GM21515 (cell line): ENCODE data around the gene ASB7.

Experiments
- ATAC-seq: cut with Tn5 transposase; IDR thresholded peaks from one replicate; pipeline ENCODE4 v1.9.1; 2021; ENCODE audit not compliant: unreplicated experiment

Gene ASB7

DNA sequence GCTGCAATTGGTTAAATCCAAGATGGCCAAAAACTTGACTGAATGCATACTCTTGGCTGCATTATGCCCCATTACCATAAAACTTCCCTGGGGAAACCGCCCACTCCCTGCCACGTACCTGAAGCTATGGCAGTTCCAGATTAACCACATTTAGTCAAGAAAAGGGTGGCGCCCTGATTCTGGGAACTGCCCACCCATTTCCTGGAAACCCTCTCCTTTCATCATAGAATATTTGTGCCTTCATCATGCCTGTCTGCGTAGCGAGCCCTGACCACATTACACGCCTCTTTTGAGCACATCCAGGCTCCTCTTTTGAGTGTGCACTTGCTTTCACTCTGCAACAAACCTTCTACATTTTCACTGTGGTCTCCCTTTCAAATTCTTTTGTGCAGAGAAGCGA is 5.6 kb upstream of the ASB7 start:
- peak; percentile 69 for ATAC-seq

DNA sequence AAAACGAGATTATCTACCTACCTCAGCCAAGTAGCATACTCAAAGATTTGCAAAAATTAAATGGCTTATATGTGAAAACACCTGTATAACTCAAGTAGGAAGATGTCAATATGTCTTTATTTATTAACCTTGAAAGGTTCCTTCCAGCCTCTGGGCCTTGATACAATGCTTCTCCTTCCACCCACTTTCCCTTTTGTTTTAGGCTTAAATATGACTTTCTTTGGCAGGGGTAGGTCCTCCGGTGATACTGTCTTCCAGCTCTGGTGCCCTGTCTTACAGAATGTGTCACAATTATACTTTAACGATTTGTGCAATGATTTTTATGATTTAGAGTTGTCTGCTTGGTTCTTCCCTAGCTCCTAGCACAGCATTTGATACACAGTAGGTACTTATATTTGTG is 4.5 kb upstream of the ASB7 start:
- no peak for ATAC-seq

DNA sequence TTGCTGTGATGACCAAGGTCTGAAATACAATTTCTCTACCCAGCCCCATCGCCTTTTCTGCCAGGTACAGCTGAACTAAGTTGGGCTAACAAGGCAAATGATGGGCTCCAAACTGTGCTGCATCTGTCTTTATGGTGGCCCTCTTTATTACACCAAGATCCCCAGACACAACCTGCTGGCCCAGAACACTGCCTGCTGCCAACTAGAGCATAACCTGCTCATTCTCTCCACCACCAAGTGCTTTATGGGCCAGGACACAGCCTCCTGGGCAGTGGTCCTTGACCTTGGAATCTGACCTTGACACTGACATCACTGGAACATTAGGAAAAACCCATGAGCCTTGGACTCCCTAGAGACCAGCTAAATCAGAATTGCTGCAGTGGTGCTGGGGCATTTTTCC is 3.7 kb upstream of the ASB7 start:
- no peak for ATAC-seq

DNA sequence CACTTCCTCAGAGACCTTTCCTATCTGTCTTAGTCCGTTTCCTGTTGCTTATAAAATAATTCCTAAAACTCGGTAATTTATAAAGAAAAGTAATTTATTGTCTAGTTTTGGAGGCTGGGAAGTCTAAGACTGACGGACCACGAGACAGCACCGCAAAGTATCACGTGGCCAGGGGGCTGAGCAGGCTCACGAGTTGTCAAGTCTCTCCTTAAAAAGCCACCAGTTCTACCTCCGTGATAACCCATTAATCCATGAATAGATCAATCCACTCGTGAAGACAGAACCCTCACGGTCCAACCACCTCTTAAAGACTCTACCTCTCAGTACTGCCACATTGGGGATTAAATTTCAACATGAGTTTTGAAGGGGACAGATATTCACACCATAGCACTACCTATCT is 1.2 kb upstream of the ASB7 start:
- ATAC-seq = no peak

DNA sequence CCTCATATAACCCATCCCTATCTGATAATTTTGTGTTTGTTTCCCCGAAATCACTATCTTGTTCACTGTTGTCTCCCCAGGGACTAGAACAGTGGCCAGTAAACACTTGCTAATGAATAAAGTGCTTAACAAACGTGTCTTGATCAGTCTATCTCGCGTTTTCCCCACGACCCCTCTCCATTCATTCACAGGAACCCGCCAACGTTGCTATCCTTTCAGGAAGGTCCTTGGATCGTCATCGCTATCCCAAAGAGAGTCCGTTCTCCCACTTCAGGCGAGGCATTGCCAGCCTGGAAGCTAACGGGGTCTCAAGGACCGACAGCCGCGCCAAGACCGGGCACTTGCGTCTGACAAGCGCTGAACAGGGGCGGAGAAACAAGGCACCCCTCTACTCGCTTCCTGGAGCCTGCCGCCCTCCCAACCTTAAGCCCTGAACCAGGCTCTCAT is 749 bp upstream of the ASB7 start:
- ATAC-seq = peak; percentile 14

DNA sequence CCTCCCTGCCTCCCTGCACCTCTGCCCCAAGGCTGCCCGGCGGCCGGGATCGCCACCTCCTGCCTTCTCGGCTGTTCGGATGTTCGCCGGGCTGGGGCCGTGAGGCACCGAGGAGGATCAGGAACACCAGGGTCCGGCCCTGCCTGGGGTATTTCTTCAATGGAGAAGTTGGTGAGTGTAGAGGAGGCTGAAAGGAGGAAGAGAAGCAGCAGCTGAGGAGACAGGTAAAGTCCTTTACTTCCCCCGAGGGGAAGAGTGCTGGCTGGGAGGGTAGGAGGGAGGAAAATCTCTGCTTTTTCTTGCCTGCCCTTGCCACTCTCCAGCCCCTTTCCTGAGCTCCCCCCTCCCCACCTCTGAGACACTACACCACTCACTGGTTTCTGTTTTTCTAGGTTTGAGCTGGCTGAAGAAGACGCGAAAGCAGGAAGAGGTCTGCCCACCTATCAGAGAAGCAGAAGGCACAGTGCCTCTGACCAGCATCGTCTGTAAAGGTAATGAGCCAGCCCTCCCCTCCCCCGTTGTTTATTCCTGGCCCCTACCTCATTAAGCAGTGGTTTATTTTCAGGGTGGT is 519 bp downstream of the ASB7 start:
- peak; percentile 48 for ATAC-seq

DNA sequence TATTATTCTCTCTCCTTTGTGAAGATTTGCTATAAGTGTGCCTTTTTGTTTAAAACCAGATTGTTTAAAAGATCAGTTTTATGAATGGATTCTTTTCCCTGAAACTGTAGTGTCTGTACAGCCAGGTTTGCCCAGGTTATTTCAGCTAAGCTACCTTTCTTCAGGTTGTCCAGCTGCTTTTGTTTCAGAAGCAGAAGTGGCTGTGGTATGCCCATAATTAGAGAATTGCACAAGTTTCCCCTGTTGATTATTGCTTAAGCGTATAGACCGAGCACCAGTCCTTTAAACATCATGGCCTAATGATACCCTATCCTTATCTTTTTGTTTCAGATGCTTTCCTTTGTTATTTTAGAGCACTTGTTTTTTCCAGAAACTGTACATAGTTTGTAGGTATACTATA is 10.2 kb downstream of the ASB7 start:
- no peak for ATAC-seq

DNA sequence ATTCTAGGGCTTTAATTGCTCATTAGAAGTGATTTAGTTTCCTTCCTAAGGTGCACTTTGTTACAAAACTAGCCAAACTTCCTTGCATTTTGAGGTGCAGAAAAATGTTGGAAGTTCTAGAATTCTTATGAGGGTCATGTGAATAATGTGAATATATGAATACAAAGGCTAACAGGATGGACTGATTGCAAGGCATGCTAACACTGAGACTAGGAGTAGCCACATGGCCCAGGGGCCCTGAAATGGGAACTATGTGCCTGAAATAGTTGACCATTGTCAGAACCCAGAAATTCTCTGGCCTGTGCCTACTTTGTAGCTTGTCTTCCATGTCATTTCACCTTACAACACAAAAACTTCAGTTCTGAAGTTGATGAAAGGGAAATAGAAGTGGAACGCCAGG is 10.8 kb downstream of the ASB7 start:
- no peak for ATAC-seq

DNA sequence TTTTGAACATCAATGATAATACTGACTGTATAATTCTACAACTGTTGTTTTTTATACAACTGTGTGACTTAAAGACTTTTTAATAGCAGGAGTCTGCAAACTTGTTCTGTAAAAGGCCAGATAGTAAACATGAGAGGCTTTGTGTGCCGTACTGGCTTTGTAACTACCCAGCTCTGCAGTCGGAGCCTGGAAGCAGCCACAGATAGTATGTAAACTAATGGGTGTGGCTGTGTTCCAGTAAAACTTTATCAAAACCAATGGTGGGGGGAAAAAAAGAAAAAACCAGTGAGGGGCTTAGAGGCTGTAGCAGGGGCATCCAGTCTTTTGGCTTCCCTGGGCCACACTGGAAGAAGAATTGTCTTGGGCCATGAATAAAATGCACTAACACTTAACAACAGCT is 11.9 kb downstream of the ASB7 start:
- ATAC-seq = no peak

DNA sequence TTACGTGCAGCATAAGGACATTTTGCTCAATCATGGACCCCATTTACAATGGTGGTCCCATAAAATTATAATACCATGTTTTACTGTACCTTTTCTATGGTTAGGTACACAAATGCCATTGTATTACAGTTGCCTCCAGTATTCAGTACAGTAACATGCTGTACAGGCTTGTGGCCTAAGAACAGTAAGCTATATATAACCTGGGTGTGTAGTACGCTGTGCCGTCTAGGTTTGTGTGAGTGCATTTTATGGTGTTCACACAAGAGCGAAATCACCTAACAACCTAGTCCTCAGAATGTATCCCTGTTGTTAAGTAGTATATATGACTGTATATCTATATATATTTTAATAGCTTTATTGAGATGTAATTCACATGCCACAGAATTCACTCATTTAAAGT is 12.5 kb downstream of the ASB7 start:
- ATAC-seq = no peak

DNA sequence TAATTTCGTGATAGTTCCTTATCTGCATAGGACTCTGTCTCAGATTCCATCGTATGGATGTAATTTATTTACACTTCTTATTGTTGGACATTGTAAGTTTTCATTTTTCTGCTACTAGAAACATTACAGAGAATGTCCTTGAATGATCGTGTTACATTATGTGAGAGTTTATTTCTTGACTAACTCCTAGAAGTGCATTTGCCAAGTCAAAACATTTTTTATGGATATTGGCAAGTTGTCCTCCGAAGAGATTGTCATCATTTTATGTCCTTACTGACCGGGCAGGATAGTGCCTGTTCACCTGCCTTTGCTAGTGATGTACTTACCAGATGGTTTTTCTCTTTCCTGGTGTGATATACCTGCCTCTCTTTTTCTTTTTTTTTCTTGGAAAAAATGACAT is 13.4 kb downstream of the ASB7 start:
- ATAC-seq = no peak

DNA sequence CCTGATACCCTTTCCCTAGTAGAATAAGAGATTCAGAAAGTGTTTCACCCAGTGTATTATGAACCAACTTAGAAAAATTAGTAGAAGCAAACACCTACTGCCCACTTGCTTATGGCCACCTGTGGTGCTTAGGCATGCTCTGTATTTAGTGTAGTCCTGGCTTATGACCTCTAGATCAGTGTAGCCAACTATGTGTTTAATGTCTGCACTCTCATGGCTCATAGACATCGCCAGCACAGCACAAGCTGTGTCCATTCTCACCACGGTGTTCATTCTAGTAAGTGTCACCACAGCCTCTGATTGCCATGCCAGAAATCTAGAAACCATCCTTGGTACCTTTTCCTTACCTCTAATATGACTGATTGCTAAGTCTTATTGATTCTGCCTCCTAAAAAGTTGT is 14.3 kb downstream of the ASB7 start:
- no peak for ATAC-seq

DNA sequence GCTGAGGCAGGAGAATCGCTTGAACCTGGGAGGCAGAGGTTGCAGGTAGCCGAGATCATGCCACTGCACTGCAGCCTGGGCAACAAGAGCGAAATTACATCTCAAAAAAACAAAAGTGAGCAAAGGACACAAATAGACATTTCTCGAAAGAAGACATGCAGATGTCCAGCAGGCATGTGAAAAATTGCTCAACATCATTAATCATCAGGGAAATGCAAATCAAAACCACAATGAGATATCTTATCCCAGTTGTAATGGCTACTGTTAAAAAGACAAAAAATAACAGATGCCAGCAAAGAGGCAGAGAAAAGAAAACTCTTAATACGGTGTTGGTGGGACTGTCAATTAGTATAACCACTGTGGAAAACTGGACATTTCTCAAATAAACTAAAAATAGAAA is 20.9 kb downstream of the ASB7 start:
- no peak for ATAC-seq

DNA sequence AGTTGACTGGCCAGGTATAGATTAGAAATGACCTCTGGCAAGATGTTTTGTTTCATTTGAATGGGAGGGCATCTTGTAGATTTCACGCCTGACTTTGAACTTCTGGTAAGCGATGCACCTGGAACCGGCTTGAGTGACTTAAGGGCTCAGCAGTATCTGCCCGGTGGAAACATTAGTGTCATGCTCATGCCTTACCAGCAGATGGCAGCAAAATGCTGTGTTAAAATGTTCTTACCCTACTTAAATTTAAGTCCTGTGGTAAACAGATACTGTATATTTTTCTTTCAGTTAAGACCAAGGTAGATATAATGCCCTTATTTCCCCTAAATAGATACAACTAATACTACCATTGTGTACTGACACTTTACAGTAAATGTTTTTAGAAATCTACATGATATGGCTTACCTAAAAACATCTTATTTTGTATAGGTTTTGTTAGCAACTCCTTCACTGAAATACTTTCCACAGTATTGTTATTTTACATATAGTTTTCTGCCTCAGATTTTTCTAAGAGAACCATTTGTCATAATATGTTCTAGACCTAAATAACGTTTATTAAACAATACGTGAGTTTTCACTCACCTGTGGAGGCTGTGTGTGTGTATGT is 25.5 kb downstream of the ASB7 start:
- ATAC-seq = no peak

DNA sequence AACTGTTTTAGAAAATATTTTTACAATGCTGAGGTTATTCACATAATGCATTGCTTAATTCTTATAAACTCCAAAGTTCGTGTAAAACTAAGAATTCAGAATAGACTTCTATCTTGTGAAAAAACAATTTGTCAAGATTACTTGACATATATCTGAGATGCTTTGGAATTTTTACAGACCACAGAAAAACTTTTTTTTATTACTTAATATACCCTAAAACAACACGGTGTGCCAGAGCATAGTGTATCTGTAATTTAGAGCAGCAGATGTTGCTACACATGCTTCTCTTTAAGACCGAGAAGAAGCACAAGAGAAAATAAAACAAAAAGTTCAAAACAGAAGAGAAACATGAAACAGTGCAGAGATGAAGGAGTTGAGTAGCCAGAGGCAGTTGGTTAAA is 26.4 kb downstream of the ASB7 start:
- ATAC-seq = no peak

DNA sequence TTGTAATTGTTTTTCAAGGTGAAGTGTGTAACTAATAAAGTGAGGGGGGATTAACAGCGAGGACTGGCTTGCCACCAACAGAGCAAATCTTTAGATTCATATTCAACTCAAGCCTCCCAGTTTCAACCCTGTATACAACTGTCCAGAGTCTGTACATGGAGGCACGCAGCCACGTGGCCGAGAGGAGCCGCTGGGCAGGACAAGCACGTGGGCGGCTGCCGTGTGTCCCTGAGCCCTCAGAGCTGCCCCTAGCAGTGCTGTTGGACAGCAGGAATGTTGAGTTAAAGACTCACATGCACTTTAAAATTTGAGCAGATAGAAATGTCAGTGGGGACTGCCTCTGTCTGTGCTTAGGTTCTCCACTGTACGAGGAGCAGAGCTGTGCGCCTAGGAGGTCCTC is 29.4 kb downstream of the ASB7 start:
- ATAC-seq = no peak

DNA sequence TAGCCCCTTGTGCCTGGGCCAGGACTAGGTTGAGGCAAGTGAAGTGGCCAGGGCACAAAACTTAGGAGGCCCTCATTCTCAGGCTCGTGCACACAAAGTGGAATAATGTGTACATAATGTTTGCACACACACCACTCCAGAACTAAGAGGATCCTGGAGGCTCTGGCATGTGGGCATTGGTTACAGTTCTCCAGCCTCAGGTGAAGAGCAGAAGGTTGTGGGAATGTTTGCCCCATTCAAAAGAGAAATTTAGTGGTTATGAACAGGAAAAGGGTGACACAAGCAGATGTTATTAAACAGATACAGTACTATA is 31.3 kb downstream of the ASB7 start:
- no peak for ATAC-seq

DNA sequence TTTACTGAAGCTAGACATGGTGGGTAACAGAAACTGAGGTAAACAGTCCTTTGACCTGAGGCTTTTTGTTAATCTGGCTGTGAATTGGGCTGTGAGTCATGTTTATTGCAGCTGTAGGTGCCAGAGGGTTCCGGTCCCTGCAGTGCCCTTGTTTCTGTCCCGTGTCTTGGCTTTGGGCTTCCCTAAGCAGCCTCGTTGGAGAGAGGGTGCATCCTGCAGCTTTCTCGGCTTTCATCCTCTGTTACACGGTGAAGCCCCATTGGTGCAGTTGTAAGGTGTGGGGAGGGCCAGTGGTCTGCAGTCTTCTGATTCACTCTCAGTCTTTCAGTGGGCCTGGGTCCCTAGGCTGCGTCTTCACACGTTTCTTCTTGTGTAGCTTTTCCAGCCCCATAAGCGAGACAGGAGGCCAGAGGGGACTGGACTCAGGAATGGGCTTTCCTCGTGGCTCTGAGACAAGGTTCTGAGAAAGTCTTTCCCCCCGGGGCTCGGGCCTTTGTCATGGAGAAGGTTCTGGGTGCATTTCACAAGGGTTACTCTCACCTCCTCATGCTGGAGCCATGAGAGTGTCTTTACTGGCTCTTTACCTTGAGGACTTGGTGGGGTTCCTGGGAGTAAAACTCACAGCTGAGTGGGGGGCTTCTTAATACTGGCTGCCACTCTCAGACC is 33.1 kb downstream of the ASB7 start:
- ATAC-seq = no peak

DNA sequence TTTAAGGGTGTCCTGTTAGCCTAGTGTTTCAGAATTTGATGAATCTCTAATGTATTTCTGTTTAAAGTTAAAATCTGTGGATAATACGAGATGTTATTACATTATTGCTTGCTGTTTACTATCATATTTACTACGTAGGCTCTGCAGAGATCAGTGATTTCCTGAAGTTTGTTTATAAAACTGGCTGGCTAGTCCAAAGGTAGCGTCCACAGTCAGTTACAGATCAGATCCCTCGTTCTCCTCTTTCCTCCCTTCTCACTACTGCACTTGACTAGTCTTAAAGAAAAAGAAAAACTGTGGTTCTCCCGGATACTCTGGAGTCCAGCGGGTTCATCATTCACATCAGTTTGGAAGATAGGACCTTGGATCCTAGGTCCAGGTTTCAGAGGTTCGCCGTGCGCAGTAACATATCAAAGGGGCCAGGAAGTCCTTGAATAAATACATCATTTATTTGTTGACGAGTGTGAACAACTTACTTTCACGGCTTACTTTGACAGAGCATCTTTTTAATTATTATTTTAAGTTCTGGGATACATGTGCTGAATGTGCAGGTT is 35.9 kb downstream of the ASB7 start:
- ATAC-seq = no peak

DNA sequence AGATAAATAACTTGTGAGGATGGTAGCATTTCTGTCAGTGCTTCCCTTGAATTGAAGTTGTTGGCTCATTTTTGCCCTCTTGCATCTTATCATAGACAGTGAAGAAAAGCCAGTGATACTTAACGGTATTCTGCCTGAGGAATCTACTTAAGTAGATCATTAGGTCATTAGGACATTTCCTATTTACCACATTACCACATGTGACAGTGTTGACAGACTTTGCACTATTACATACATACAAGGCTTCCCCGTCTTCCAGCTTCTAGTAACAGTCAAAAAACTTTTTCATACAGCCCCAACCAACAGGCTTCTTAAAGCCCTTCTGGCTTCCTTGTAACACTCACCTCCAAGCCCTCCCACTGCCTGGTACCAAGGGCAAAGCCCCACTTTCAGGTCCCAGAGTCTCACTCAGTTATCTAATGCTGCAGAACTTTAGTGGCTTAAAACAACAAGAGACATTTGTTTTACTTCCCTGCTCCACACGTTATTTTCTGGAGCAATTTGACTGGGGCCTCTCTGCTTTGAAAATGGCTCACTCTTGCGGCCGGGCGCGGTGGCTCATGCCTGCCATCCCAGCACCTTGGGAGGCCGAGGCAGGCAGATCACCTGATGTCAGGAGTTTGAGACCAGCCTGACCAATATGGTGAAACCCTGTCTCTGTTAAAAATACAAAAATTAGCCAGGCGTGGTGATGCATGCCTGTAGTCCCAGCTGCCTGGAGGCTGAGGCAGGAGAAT is 40.0 kb downstream of the ASB7 start:
- no peak for ATAC-seq

DNA sequence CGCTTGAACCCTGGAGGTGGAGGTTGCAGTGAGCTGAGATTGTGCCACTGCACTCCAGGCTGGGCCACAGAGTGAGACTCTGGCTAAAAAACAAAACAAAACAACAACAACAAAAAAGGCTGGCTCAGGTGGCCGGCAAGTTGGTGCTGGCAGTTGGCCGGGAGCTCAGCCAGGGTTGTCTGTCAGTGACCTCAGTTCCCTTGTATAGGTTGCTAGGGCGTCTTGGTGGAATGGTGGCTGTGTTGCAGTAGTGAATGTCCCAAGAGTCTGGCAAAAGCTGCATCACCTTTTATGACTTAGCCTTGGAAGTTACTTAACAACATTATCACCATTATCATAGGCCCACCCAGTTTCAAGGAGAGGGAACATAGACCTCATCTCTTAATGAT is 40.6 kb downstream of the ASB7 start:
- ATAC-seq = no peak

DNA sequence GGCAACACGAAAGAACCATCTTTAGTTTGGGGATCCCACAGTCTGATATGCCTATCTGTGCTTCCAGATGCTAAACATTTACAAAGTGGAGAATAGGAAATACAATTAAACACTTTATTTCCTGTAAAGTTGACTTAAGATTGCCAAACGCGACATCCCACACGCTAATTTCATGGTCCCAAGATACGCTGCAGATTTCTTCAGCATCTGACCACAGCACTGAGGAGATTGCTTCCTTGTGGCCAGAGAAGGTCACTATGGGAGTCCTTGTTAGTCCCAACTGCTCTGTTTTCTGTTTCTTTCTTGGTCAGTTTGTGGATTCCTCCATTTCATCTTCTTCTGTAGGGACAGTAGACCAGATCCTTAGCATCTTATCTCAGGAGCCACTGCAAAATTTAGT is 43.3 kb downstream of the ASB7 start:
- ATAC-seq = no peak
